ENCODE results near the gene UCK2. TPM values are rescaled to one million over a fixed set of nuclear protein-coding genes. Genes with fewer than 3 reads are reported as not detected.

The UCK2 gene
- total RNA-seq, 1 donor from 2014 or later = 6.2 TPM

- intact Hi-C loops (cut with DNase I) = loop anchor here (2.0 to 10.0 kb wide), 3 partner anchors 194 to 517 kb away; no protein-coding TSS in a partner anchor
- ATAC-seq (ENCODE audit: poor library complexity) (no peak), DNase-seq (no peak)
Measured at GRCh38 chr1:165911609-165912281, 84.3 kb downstream of the UCK2 start.

DNA sequence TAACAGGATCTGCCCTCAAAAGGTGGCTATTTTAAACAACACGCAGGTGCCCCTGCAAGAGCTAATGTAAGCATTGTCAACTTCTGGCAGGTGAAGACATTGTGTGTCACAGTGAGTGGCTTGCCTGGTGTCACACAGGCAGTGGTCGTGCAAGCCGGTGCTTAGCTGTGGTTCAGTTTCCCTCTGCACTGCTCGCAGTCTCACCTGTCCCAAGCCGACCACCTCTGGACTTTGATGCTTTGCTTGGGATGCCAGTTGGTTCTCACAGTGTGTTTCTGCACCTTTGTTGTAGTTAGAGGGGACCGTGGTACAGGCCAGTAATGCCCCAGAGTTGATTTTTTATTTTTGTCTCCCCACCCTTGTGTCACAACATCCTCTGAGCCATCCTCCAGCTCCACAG is 85.2 kb downstream of the UCK2 start:
- intact Hi-C loops (cut with DNase I) = loop anchor here (2.0 to 10.0 kb wide), 3 partner anchors 195 to 518 kb away; no protein-coding TSS in a partner anchor
- no peak for ATAC-seq (ENCODE audit: poor library complexity)
- DNase-seq = no peak

DNA sequence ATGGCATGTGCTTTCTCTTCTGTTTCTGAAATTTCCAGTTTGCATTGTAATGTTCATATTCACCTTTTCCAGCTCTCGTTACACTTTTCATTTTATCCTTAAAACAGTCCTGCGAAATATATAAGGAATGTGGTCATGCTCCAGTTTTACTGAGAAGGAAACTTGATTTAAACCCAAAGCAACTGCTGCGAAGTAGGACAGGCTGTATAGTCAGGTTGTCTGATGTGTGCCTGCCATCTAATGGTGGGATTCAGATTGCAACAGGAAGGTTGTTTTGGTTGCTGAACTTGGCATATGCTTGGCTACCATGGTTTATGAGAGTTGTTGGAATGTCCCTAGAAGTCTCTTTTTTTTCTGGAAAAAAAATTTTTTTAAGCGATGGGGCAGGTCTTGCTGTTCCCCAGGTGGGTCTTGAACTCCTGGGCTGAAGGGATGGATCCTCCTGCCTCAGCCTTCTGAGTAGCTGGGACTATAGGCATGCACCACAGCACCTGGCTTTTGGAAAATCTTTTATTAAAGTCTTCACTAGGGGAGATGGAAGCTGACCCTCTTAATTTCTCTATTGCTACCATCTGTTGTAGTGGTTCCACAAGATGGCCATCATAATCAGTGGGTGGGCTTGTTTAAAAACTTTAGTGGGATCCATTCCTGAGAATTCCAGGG is 86.9 kb downstream of the UCK2 start:
- intact Hi-C loops (cut with DNase I) = loop anchor here (5.0 to 10.0 kb wide), 2 partner anchors 197 to 519 kb away; no protein-coding TSS in a partner anchor
- DNase-seq = no peak
- ATAC-seq (ENCODE audit: poor library complexity) = peak; percentile 91

DNA sequence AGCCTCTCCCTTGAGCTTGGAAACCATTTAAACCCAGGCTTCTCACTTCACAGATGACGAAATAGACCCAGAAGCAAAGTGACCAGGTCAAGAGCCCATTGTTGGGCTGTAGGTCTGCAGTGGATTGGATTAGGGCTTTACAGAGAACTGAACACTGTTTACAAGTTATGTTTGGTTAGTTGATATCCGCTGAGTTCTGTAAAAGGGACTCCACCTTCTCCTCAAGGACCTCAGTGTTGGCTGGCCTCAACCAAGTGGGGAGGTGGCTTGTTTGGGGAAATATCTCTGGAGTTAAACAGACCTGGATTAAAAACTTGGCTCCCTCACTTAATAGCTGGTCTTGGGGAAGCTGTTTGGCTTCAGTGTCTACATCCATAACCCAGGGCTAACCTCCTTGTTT is 88.1 kb downstream of the UCK2 start:
- ATAC-seq (ENCODE audit: poor library complexity) (no peak), DNase-seq (no peak)
- intact Hi-C loops (cut with DNase I) = loop anchor here (10.0 kb wide), 1 partner anchor 521 kb away; no protein-coding TSS in a partner anchor

- no peak for ATAC-seq (ENCODE audit: poor library complexity)
- intact Hi-C loops (cut with DNase I) = loop anchor here (10.0 kb wide), 1 partner anchor 521 kb away; no protein-coding TSS in a partner anchor
- no peak for DNase-seq
Measured at GRCh38 chr1:165915932-165916348, 88.5 kb downstream of the UCK2 start.

DNA sequence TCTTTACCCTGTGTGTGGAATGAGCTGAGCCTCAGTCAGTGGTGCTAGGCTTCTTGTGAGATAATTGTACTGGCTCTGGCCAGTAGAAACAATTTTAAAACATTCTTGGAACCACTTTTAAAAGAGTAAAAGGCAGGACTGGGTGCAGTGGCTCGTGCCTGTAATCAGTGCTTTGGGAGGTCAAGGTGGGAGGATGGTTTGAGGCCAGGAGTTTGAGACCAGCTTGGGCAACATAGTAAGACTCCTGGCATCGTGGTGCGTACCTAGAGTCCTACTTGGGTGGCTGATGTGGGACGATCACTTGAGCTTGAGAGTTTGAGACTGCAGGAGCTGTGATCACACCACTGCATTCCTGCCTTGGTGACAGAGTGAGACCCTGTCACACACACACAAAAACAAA is 89.8 kb downstream of the UCK2 start:
- DNase-seq = no peak
- intact Hi-C loops (cut with DNase I) = loop anchor here (10.0 kb wide), 1 partner anchor 522 kb away; no protein-coding TSS in a partner anchor
- no peak for ATAC-seq (ENCODE audit: poor library complexity)

DNA sequence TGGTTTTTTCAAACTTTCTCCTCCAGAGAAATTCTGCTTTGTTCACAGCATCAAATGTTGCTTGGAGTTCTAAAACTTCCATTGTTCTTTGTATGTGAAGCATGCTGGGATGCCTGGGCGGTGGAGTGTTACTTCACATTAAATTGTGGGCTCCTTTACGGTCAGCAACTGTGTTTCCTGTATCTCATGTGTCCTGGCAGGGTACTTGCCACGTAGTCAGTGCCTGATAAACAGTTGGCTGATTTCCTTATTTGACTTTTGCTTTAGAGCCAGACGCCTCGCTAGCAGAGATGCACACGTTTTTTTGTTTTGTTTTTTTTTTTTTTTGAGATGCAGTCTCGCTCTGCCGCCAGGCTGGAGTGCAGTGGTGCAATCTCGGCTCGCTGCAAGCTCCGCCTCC is 96.7 kb downstream of the UCK2 start:
- ATAC-seq (ENCODE audit: poor library complexity) = no peak
- intact Hi-C loops (cut with DNase I) = no loop called here

DNA sequence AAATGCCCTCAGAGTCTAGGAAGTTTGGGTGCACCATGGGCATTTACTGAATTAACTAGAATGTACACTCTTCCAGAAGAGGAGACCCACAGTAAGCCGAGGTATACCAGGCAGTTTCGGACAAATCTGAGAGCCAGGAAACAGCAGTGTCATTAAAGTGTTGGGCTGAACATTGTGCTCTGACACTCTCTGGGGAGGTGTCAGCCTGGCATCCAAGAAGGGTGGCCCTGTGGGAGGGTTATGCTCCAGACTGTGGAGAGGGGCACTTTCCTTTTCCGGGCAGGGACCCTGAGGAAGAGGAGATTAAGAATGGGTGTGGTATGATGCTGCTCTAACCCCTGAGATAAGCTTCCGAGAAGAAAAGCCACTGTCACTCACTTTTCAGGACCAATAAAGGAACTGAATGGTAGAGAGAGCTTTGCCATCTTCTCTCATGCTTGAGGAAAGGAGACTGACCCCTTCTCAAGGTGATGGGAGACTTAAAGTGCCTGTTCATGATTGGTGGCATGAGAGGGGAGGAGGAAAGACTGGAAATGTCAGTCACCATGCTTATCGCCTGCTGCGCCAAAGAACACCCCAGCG is 98.2 kb downstream of the UCK2 start:
- DNase-seq = no peak
- no peak for ATAC-seq (ENCODE audit: poor library complexity)
- intact Hi-C loops (cut with DNase I) = loop anchor here (5.0 kb wide), 2 partner anchors 242 to 552 kb away; partner anchors contain the start of gene FAM78B

More for the DNA sequence above, 96.7 kb downstream of the UCK2 start:
- DNase-seq = no peak

DNA sequence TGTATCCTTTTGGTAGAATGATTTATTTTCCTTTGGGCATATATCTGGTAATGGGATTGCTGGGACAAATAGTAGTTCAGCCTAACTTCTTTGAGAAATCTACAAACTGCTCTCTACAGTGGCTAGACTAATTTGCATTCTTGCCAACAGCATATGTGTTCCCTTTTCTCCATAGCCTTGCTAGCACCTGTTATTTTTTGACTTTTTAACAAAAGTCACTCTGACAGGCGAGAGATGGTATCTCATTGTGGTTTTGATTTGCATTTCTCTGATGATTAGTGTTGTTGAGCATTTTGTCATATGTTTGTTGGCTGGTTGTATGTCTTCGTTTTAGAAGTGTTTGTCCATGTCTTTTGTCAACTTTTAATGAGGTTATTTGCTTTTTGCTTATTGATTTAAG is 99.8 kb downstream of the UCK2 start:
- intact Hi-C loops (cut with DNase I) = loop anchor here (5.0 kb wide), 2 partner anchors 240 to 550 kb away; partner anchors contain the start of gene FAM78B
- ATAC-seq (ENCODE audit: poor library complexity) (no peak), DNase-seq (no peak)

DNA sequence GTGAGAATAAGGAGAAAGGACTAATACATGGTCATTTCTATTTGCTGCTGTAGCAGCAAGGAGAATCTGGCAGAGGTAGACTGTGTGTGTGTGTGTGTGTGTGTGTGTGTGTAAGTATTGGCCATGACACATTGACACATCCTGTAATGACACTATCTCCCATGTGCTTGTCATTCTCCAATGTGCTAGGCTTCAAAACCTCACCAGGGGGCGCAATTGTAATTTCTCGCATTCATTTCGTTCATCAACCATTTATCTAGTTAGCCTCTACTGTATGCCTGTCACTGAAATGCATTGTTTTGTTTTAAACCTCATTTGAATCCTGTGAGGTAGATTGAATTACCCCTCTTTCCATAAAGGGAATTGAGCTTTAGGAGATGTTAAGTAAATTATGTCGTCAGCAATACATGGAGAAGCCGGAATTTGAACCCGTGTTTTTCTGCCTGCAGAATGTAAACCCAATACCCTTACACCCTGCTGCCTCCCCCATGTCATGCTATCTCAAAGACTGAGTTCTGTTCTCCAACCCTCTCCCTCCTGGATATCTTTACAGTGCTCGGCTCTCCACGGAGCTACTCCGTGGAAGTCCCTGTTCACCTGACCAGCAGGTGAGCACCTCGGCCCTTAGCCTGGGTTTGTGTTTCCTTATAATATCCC is 100.8 kb downstream of the UCK2 start:
- DNase-seq = no peak
- ATAC-seq (ENCODE audit: poor library complexity) = no peak

DNA sequence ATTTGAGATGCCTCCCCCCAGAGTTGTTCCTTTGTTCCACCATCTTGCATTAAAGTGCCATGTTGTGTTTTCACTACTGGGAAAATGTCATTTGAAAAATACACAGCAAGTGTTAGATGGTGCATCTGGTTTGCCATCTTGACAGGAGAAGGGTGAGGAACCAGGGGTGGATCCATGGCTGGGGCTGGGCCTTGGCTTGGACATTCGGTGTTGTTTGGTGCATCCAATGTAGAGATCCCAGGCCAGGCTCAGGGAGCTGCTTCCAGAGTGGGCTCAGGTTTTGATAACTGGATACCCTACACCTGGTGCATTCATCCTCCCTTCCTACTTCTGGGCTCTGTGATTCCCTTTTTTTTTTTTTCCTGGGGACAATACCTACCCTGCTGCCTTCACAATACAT is 103.5 kb downstream of the UCK2 start:
- DNase-seq (no peak), ATAC-seq (ENCODE audit: poor library complexity) (no peak)
- intact Hi-C loops (cut with DNase I) = no loop called here

More for the DNA sequence above, 100.8 kb downstream of the UCK2 start:
- intact Hi-C loops (cut with DNase I) = loop anchor here (2.0 to 5.0 kb wide), 3 partner anchors 239 to 549 kb away; partner anchors contain the start of gene FAM78B

DNA sequence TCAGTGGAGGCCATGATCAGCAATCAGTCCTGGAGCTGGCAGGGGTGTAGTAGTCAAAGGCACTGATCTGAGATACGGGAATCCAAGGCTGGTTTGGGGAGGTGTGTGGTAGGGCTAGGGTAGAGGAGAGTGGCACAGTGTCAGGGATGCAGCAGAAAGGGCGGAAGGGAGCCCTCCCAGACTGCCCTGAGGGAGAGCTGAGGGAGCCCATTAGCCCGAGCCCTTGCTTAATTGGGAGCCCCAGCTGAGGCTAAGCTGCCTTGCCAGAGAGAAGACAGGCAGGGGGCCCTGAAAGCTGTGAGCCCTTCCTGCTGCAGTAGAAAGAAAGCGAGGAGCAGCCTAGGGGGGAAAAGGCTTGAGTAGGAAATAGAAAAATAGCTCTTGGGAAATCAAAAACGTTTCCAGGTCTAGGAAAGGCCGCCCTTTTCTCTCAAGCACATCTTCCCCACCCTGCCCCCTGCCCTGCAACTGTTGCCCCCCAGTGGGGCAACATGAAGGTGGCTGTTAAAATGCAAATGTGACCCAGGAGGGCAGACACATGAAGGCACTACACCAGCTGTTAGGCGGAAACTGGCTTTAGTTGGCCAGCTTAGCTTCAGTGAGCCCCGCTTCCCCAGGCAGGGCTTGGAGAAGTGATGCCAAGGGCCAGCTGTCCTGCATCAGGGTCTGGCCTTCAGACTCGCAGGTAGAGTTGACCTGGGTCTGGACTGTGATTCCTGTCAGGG is 106.2 kb downstream of the UCK2 start:
- ATAC-seq (ENCODE audit: poor library complexity) (no peak), DNase-seq (no peak)
- intact Hi-C loops (cut with DNase I) = no loop called here

- DNase-seq (no peak), ATAC-seq (ENCODE audit: poor library complexity) (no peak)
- intact Hi-C loops (cut with DNase I) = no loop called here
Measured at GRCh38 chr1:165936542-165936941, 109.1 kb downstream of the UCK2 start.

DNA sequence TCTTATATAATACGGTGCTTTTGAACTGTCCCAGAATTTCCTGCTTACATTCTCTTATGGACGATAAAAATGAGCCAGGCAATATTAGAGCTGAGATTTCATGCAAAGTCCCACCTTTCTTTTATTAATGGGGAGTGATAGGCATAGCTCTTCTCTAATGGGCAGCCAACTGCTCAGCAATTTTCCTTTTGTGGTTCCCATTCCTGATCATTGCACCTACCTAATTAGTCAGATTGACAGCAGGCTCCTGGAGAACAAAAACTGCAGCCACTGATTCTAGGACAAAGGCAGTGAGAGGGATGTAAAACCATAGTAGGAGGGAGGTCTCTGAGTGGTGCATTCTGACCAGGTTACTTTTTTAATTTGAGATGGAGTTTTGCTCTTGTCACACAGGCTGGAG is 110.4 kb downstream of the UCK2 start:
- intact Hi-C loops (cut with DNase I) = no loop called here
- ATAC-seq (ENCODE audit: poor library complexity) = no peak
- DNase-seq = no peak

DNA sequence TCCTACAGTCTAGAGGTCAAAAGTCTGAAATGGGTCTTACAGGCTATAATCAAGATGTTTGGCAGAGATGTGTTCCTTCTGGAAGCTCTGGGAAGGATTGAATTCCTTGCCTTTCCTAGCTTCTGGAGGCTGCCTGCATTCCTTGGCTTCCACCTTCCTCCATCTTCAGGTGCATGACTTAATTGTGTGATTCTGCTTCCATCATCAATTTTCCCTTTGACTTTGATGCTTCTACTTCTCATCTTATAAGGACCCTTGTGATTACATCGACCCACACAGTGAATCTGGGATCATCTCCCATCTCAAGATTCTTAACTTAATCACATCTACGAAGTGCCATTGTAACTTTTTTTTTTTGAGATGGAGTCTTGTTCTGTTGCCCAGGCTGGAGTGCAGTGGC is 111.4 kb downstream of the UCK2 start:
- DNase-seq (no peak), ATAC-seq (ENCODE audit: poor library complexity) (no peak)
- intact Hi-C loops (cut with DNase I) = no loop called here

DNA sequence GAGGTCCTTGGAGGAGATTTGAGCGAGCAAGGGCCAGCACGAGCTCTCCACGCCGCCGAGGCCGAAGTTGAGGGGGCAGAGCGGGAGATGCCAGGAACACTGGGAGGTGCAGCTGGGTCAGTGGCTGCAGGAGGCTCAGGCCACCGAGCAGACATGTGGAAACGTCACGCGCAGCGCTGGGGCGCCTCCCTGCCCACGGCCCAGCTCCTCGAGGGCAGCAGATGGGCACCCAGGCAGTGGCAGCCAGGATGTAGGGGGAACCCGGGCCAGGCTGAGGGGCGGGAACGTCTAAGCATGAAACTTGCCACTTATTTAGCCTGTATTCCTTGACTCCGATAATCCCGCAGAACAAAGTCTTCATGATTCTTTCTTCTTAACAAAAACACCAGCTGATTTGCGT is 114.1 kb downstream of the UCK2 start:
- ATAC-seq (ENCODE audit: poor library complexity) (no peak), DNase-seq (no peak)
- intact Hi-C loops (cut with DNase I) = no loop called here

GRCh38 chr1:165942062-165942461 is 114.6 kb downstream of the UCK2 start:
- no peak for DNase-seq
- intact Hi-C loops (cut with DNase I) = no loop called here
- no peak for ATAC-seq (ENCODE audit: poor library complexity)

DNA sequence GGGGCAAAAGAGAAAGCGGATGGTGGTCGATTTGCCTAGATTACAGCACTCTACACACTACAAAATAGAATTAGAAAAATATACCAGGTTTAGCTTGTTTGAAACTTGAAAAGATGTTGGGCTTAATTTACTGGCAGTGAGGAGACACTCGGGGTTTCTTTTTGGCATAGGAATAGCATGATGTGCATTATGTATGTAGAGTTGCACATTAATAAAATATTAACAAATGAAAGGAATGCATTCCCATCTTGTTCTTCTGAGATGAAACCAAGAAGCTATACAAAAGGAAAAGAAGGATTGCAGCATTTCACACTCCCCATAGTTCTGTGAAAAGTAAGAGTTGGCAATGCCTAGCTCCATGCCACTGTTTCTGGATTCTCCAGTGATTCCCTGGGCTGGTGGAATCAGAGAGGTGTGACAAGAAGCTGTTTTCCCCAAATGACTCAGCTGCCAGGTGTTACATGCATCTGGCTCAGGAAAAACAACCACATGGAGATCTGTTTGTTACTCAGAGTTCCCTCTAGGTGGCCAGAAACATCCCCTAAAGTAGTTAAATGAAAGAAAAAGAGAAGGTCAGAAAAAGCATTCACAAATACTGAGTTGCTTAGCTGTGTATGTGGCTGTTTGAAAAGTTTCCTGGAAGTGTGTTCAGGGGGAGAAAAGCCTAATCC is 115.6 kb downstream of the UCK2 start:
- ATAC-seq (ENCODE audit: poor library complexity) = no peak
- no peak for DNase-seq

More for the DNA sequence above, 115.6 kb downstream of the UCK2 start:
- intact Hi-C loops (cut with DNase I) = no loop called here

Data from Right ventricle myocardium superior (tissue), 1 donor.